GM06990 (cell line): ENCODE data around the gene CLEC5A.

Experiments
- DNase-seq: peaks from one replicate; pipeline ENCODE4 v3.0.0-alpha.2; 2011; ENCODE audit not compliant: insufficient read length; ENCODE audit errors: extremely low read depth
- H3K27me3 ChIP-seq: replicated peaks from 2 replicates; pipeline ENCODE4 v1.6.0; 2011; ENCODE audit warnings: low read length; ENCODE audit not compliant: control insufficient read depth, insufficient read depth
- H3K36me3 ChIP-seq: 2 replicates; pipeline ENCODE4 v1.5.1; 2011; ENCODE audit warnings: low read length; ENCODE audit not compliant: control insufficient read depth, insufficient read depth
- H3K4me3 ChIP-seq: replicated peaks from 2 replicates; pipeline ENCODE4 v1.5.1; 2011; ENCODE audit warnings: low read depth, mild to moderate bottlenecking, control low read depth, low read length
- CTCF ChIP-seq: IDR thresholded peaks from 2 replicates; pipeline ENCODE4 v1.5.1; 2011; ENCODE audit warnings: low read length, control low read depth, mild to moderate bottlenecking, inconsistent platforms; ENCODE audit not compliant: insufficient read depth, poor library complexity, severe bottlenecking

Gene CLEC5A

GRCh38 chr7:141949021-141949420, 2.2 kb upstream of the CLEC5A start:
- no peak for DNase-seq
- TF ChIP-seq CTCF: no peak
- Histone ChIP-seq H3K36me3 (no peaks in the 10 kb centered on the region), H3K4me3 (no peak overlapping the region), H3K27me3 (no peaks in the 10 kb centered on the region)

DNA sequence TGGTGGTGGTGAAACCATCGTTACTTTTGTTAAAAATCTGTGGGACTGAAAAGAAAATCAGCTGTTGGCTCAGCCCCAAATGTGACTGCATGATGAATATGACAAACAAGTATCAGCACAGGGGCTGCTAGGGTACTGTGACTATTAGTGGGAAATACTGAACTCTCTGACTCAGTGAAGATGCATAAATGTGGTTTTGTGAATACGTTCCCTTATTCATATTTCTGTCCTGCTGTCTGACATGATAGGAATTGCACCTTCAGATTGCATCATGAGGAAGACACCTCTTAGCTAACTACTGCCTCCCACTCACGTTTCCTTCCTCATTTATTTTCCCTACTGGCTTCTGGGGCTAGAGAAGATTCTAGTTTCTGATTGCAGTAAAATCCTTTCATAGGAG, 1.4 kb downstream of the CLEC5A start:
- Histone ChIP-seq H3K36me3 (no peaks in the 10 kb centered on the region), H3K27me3 (no peaks in the 10 kb centered on the region), H3K4me3 (no peak overlapping the region)
- TF ChIP-seq CTCF: no peak
- no peak for DNase-seq

DNA sequence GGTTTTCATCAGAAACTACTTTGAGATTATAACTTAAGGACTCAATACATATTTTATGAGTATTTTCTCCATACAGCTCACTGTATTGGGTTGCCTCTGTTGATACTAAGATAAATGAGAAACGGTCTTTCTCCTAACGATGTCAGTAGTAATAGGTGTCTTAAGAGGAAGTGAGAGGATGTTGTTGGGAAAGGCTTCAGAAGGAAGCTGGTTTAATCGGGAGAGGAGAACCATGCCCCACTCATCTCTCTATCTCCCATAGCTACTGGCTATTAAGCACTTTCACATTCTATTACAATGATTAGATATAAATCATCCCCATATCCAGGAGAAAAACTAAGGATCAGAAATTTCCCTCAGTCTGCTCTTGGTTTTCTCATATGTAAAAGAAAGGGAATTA, 2.0 kb downstream of the CLEC5A start:
- H3K36me3 ChIP-seq: no peaks in the 10 kb centered on the region
- no peaks in the 10 kb centered on the region for H3K27me3 ChIP-seq
- no peak for DNase-seq
- no peak overlapping the region for H3K4me3 ChIP-seq
- TF ChIP-seq CTCF: no peak

- Histone ChIP-seq H3K4me3 (no peak overlapping the region), H3K27me3 (no peaks in the 10 kb centered on the region), H3K36me3 (no peaks in the 10 kb centered on the region)
- no peak for DNase-seq
- TF ChIP-seq CTCF: no peak
Observed at GRCh38 chr7:141943846-141944245, 2.9 kb downstream of the CLEC5A start.

GRCh38 chr7:141941075-141941474, 5.7 kb downstream of the CLEC5A start:
- H3K4me3 ChIP-seq: no peak overlapping the region
- no peaks in the 10 kb centered on the region for H3K36me3 ChIP-seq
- no peak for DNase-seq
- H3K27me3 ChIP-seq: no peaks in the 10 kb centered on the region
- no peak for TF ChIP-seq CTCF

DNA sequence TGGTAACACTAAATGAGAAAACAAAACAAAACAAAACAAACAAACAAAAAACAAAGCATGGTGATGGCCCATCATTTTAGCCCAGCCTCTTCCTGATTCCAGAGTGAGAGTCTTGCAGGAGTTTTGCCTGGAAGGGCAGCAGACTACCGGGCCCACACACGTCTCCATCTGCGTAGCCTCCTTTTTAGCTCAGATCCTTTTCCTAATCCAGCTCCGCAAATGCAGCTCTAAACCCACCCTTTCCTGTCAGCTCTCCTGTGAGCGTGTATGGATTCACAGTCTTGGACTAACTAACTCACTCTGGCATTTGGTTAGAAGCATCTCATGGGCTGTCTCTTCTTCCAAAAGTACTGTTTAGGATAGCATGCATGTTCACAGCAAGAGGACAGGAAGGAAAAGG, 16.6 kb downstream of the CLEC5A start:
- DNase-seq: no peak
- H3K4me3 ChIP-seq: no peak overlapping the region
- TF ChIP-seq CTCF: no peak
- no peaks in the 10 kb centered on the region for H3K36me3 ChIP-seq
- no peaks in the 10 kb centered on the region; the same call in 1 of the 2 replicates for H3K27me3 ChIP-seq
